Fibroblast of pulmonary artery (primary cell): ENCODE measurements around the gene TRAF1.

Experiments
- DNase-seq: peaks from one replicate; pipeline ENCODE4 v3.0.0-alpha.2; 2010; ENCODE audit warnings: low read depth
- H3K4me3 ChIP-seq: replicated peaks from 2 replicates; pipeline ENCODE4 v1.5.1; 2011; ENCODE audit warnings: low read depth, mild to moderate bottlenecking, control low read depth, low read length, moderate library complexity
- TF ChIP-seq, protein P1 (sequence below): IDR thresholded peaks from 2 replicates; pipeline ENCODE4 v1.5.1; 2011; ENCODE audit warnings: mild to moderate bottlenecking, control low read depth, low read length, inconsistent platforms; ENCODE audit errors: missing control alignments

Gene TRAF1

GRCh38 chr9:120965344-120966012 lies 38.9 kb upstream of the TRAF1 start:
- DNase-seq, result peak; percentile 38
- TF ChIP-seq, protein P1, sequence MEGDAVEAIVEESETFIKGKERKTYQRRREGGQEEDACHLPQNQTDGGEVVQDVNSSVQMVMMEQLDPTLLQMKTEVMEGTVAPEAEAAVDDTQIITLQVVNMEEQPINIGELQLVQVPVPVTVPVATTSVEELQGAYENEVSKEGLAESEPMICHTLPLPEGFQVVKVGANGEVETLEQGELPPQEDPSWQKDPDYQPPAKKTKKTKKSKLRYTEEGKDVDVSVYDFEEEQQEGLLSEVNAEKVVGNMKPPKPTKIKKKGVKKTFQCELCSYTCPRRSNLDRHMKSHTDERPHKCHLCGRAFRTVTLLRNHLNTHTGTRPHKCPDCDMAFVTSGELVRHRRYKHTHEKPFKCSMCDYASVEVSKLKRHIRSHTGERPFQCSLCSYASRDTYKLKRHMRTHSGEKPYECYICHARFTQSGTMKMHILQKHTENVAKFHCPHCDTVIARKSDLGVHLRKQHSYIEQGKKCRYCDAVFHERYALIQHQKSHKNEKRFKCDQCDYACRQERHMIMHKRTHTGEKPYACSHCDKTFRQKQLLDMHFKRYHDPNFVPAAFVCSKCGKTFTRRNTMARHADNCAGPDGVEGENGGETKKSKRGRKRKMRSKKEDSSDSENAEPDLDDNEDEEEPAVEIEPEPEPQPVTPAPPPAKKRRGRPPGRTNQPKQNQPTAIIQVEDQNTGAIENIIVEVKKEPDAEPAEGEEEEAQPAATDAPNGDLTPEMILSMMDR, result no peak
- H3K4me3 ChIP-seq, result no peak overlapping the region

- TF ChIP-seq, protein P1, result no peak
Measured at GRCh38 chr9:120961936-120962335, 35.3 kb upstream of the TRAF1 start.

GRCh38 chr9:120960001-120960400 lies 33.4 kb upstream of the TRAF1 start:
- TF ChIP-seq, protein P1, result no peak
- H3K4me3 ChIP-seq, result no peak overlapping the region
- no peak for DNase-seq

More at GRCh38 chr9:120961936-120962335, 35.3 kb upstream of the TRAF1 start:
- no peak for DNase-seq
- H3K4me3 ChIP-seq, result no peak overlapping the region

- no peak overlapping the region for H3K4me3 ChIP-seq
- no peak for DNase-seq
- TF ChIP-seq, protein P1, result no peak
Measured at GRCh38 chr9:120956862-120957261, 30.3 kb upstream of the TRAF1 start.

- no peak overlapping the region for H3K4me3 ChIP-seq
- TF ChIP-seq, protein P1, result no peak
- no peak for DNase-seq
Measured at GRCh38 chr9:120951960-120952618, 25.5 kb upstream of the TRAF1 start.

DNA sequence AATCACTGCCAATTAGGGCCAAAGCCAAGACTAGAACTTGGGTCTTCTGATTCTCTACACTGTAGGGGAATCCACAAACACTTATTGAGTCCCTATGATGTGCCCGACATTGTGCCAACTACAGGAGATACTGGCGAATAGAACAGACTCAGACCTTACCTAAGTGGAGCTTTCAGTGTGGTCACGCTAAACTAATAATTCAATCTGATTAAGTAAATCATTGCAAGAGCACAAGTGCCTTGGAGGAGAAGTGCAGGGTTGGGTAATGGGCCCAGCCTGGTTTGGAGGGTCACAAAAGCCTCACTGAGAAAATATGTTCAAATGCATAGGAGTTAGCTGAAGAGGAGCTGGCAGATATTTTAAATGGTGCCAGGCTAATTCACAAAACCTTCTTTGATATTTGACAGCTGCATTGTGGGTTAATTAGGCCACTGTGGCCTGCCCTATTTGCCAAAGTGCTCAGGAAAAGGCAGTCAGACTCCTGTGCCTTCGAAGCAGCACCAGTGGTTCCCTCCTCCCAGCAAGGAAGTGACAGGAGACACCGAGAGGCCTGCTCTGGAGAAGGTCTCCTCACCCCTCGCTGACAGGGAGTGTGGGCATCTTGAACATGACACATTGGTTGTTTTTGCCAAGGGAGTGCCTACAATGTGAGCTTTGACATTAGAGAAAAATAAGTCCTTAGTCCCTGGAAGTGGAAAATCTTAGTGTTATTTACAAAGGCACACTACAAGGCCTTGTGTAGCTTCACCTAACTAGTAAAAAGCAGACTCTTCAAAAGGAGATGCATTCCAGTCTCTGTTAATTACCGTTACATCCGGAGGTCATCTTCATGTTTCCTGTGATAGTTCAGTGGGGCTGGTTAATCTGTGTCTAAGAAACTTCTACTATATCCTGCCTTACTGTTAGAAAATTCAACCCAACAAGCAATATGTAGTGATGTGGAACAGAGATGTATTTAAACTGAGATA lies 24.1 kb upstream of the TRAF1 start:
- H3K4me3 ChIP-seq, result no peak overlapping the region
- TF ChIP-seq, protein P1, result no peak
- DNase-seq, result no peak
